Measurements from ENCODE around the gene TMEM233. TPM values are rescaled to one million over a fixed set of nuclear protein-coding genes. Genes with fewer than 3 reads are reported as not detected.

Gene TMEM233
- total and polyA plus RNA-seq, 2 experiments from 2014 or later, result 0.24 to 0.71 TPM

DNA sequence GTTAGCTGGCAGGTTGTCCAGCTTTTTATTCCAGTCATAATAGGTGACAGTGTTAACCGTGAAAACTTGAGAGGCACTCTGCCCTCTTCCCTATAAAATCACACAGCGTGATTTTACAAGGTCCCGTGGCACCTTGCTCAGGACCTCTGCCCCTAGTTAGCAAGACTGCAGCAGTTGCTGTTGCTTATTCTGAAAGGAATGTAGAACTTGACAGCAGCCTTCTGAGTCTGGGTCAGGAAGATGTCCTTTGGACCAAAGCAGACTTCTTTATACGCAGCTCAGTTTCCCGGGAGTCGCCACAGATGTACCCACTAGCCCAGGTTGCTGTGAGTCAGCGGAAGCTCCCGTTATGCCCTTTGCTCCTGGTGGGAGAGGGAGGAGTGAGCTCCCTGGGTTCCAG lies 87.5 kb downstream of the TMEM233 start:
- Histone ChIP-seq H4K20me1 (replicated peaks; ENCODE audit: insufficient read depth) (peaks cover 12% of the 10 kb centered on the region; the same call in 1 of the 2 replicates), H3F3A (replicated peaks; ENCODE audit: low read depth) (0 out of 2 replicates have a peak, but pooled peaks cover 3% of the 10 kb centered on the region), H3K9me2 (ENCODE audit: insufficient read depth) (0 out of 2 replicates have a peak, but pooled peaks cover 4% of the 10 kb centered on the region), H3K27ac (ENCODE audit: low read depth) (peak overlapping the region; percentile 61; the same call in 1 of the 2 replicates), H3K4me2 (no peak overlapping the region), H2AFZ (no peak overlapping the region), H3K27me3 (ENCODE audit: insufficient read depth) (no peaks in the 10 kb centered on the region), H3K4me1 (ENCODE audit: insufficient read depth) (no peaks in the 10 kb centered on the region), H3K36me3 (ENCODE audit: insufficient read depth) (peaks cover 36% of the 10 kb centered on the region), H3K79me2 (replicated peaks; ENCODE audit: insufficient read depth) (no peaks in the 10 kb centered on the region), H3K4me3 (no peak overlapping the region)
- H3K4me3 Mint-ChIP-seq, result no peak overlapping the region
- ATAC-seq, result no peak
- H3K9me3 Mint-ChIP-seq, result no peaks in the 10 kb centered on the region
- H3K27ac Mint-ChIP-seq, result no peak overlapping the region
- TF ChIP-seq, protein P1, sequence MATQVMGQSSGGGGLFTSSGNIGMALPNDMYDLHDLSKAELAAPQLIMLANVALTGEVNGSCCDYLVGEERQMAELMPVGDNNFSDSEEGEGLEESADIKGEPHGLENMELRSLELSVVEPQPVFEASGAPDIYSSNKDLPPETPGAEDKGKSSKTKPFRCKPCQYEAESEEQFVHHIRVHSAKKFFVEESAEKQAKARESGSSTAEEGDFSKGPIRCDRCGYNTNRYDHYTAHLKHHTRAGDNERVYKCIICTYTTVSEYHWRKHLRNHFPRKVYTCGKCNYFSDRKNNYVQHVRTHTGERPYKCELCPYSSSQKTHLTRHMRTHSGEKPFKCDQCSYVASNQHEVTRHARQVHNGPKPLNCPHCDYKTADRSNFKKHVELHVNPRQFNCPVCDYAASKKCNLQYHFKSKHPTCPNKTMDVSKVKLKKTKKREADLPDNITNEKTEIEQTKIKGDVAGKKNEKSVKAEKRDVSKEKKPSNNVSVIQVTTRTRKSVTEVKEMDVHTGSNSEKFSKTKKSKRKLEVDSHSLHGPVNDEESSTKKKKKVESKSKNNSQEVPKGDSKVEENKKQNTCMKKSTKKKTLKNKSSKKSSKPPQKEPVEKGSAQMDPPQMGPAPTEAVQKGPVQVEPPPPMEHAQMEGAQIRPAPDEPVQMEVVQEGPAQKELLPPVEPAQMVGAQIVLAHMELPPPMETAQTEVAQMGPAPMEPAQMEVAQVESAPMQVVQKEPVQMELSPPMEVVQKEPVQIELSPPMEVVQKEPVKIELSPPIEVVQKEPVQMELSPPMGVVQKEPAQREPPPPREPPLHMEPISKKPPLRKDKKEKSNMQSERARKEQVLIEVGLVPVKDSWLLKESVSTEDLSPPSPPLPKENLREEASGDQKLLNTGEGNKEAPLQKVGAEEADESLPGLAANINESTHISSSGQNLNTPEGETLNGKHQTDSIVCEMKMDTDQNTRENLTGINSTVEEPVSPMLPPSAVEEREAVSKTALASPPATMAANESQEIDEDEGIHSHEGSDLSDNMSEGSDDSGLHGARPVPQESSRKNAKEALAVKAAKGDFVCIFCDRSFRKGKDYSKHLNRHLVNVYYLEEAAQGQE (IDR thresholded peaks at IDR 0.05; ENCODE audit: unreplicated experiment), result no peak
- TF ChIP-seq, protein P2, sequence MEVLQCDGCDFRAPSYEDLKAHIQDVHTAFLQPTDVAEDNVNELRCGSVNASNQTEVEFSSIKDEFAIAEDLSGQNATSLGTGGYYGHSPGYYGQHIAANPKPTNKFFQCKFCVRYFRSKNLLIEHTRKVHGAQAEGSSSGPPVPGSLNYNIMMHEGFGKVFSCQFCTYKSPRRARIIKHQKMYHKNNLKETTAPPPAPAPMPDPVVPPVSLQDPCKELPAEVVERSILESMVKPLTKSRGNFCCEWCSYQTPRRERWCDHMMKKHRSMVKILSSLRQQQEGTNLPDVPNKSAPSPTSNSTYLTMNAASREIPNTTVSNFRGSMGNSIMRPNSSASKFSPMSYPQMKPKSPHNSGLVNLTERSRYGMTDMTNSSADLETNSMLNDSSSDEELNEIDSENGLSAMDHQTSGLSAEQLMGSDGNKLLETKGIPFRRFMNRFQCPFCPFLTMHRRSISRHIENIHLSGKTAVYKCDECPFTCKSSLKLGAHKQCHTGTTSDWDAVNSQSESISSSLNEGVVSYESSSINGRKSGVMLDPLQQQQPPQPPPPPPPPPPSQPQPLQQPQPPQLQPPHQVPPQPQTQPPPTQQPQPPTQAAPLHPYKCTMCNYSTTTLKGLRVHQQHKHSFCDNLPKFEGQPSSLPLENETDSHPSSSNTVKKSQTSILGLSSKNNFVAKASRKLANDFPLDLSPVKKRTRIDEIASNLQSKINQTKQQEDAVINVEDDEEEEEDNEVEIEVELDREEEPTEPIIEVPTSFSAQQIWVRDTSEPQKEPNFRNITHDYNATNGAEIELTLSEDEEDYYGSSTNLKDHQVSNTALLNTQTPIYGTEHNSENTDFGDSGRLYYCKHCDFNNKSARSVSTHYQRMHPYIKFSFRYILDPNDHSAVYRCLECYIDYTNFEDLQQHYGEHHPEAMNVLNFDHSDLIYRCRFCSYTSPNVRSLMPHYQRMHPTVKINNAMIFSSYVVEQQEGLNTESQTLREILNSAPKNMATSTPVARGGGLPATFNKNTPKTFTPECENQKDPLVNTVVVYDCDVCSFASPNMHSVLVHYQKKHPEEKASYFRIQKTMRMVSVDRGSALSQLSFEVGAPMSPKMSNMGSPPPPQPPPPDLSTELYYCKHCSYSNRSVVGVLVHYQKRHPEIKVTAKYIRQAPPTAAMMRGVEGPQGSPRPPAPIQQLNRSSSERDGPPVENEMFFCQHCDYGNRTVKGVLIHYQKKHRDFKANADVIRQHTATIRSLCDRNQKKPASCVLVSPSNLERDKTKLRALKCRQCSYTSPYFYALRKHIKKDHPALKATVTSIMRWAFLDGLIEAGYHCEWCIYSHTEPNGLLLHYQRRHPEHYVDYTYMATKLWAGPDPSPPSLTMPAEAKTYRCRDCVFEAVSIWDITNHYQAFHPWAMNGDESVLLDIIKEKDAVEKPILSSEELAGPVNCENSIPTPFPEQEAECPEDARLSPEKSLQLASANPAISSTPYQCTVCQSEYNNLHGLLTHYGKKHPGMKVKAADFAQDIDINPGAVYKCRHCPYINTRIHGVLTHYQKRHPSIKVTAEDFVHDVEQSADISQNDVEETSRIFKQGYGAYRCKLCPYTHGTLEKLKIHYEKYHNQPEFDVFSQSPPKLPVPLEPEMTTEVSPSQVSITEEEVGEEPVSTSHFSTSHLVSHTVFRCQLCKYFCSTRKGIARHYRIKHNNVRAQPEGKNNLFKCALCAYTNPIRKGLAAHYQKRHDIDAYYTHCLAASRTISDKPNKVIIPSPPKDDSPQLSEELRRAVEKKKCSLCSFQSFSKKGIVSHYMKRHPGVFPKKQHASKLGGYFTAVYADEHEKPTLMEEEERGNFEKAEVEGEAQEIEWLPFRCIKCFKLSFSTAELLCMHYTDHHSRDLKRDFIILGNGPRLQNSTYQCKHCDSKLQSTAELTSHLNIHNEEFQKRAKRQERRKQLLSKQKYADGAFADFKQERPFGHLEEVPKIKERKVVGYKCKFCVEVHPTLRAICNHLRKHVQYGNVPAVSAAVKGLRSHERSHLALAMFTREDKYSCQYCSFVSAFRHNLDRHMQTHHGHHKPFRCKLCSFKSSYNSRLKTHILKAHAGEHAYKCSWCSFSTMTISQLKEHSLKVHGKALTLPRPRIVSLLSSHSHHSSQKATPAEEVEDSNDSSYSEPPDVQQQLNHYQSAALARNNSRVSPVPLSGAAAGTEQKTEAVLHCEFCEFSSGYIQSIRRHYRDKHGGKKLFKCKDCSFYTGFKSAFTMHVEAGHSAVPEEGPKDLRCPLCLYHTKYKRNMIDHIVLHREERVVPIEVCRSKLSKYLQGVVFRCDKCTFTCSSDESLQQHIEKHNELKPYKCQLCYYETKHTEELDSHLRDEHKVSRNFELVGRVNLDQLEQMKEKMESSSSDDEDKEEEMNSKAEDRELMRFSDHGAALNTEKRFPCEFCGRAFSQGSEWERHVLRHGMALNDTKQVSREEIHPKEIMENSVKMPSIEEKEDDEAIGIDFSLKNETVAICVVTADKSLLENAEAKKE (CRISPR knock-in tag; IDR thresholded peaks at IDR 0.05), result no peak
- H3K4me1 Mint-ChIP-seq, result peaks cover 11% of the 10 kb centered on the region
- peaks cover 2% of the 10 kb centered on the region for H3K27me3 Mint-ChIP-seq (ENCODE audit: insufficient read depth, low read depth, poor library complexity)
- H3K36me3 Mint-ChIP-seq (ENCODE audit: low read depth), result peaks cover 64% of the 10 kb centered on the region
- DNase-seq (ENCODE audit: low spot score), result no peak

Data from GM23338 (cell line).